OCI-LY1 (cell line): ENCODE measurements around the gene SULF2.

Experiments used
- EZH2 ChIP-seq: fragments of 200-600 bp; sonication (generic), shearing (Covaris generic); IDR thresholded peaks from 2 replicates; pipeline ENCODE4 v1.8.0; 2017; ENCODE audit warnings: borderline replicate concordance, mixed run types, mild to moderate bottlenecking, antibody characterized with exemption, low read length, moderate library complexity, mixed read lengths
- TF ChIP-seq, protein P1 (sequence below): fragments of 200-600 bp; sonication (generic), shearing (Covaris generic); IDR thresholded peaks from 2 replicates; pipeline ENCODE4 v1.5.1; 2017; ENCODE audit warnings: mild to moderate bottlenecking, antibody characterized with exemption, low read length, moderate library complexity, mixed read lengths

DNA sequence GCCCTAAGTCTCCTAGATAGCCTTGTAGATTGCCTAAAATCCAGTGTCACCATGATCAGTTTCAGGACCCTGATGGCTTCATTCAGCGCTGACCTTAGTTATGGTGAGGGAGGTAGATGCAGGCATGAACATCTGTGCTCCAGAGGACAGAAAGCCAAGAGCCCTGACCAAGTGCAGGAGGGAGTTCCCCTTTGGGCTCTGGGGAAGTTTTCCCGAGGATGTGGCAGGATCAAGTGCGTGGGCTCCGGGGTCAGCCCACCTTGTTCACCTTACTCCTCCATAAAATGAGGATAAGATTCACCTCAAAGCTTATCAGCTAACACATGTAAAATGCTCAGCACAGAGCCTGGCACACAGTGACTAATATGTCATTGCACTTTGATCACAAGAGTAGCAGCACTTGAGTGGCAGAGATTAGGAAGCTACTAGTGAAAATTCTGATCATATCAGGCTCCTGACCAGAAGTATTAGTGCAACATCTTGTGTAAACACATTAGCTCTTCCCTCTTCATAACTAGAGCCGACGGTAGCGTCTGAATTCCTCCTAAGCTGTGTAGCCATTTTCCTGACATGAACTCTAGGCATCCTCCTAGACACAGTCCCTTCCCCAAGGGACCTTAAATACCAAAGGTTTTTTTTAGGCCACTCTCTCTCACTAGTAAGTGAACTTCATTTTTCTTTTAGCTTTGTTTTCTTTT, 125.2 kb downstream of the SULF2 start:
- TF ChIP-seq, protein P1, sequence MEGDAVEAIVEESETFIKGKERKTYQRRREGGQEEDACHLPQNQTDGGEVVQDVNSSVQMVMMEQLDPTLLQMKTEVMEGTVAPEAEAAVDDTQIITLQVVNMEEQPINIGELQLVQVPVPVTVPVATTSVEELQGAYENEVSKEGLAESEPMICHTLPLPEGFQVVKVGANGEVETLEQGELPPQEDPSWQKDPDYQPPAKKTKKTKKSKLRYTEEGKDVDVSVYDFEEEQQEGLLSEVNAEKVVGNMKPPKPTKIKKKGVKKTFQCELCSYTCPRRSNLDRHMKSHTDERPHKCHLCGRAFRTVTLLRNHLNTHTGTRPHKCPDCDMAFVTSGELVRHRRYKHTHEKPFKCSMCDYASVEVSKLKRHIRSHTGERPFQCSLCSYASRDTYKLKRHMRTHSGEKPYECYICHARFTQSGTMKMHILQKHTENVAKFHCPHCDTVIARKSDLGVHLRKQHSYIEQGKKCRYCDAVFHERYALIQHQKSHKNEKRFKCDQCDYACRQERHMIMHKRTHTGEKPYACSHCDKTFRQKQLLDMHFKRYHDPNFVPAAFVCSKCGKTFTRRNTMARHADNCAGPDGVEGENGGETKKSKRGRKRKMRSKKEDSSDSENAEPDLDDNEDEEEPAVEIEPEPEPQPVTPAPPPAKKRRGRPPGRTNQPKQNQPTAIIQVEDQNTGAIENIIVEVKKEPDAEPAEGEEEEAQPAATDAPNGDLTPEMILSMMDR: no peak
- TF ChIP-seq EZH2: no peak
